Gastroesophageal sphincter (tissue), 4 donors: ENCODE data around the gene AMY1C. TPM values are rescaled to one million over a fixed set of nuclear protein-coding genes. Genes with fewer than 3 reads are reported as not detected.
"Not testable (repeated sequence)": the region's sequence is repeated elsewhere in the genome, so short reads cannot be mapped to it uniquely, and the experiment has no call there.

ENCODE experiments used
- ATAC-seq: fragments of 150-250 bp; one replicate; pipeline ENCODE4 v1.9.1; 2016; ENCODE audit warnings: mild to moderate bottlenecking, moderate library complexity
- H3K27ac ChIP-seq, 4 donors: fragments of 200-600 bp; sonication (generic) in 3 of 4; 1 replicate in 3 of 4; 2 replicates in 1 of 4; pipeline ENCODE4 v1.5.1; 2016 to 2019
- H3K27me3 ChIP-seq: fragments of 200-600 bp; sonication (generic); one replicate; pipeline ENCODE4 v1.5.1; 2019
- H3K36me3 ChIP-seq, 2 donors: fragments of 200-600 bp; sonication (generic); one replicate each; pipeline ENCODE4 v1.5.1; 2019; ENCODE audit warnings: control low read depth in 1 of 2
- H3K4me1 ChIP-seq, 3 donors: fragments of 200-600 bp; sonication (generic); 1 replicate in 2 of 3; 2 replicates in 1 of 3; pipeline ENCODE4 v1.5.1; 2016 to 2019; ENCODE audit warnings: control low read depth in 2 of 3
- H3K4me3 ChIP-seq, 2 donors: fragments of 200-600 bp; sonication (generic); one replicate each; pipeline ENCODE4 v1.5.1; 2019; ENCODE audit warnings: mild to moderate bottlenecking in 1 of 2, moderate library complexity in 1 of 2
- H3K9me3 ChIP-seq, 3 donors: fragments of 200-600 bp; sonication (generic); one replicate each; pipeline ENCODE4 v1.5.1; 2017 to 2019; ENCODE audit warnings: control low read depth in 2 of 3
- WGBS, 2 donors: methylation state at CpG; one replicate each; pipeline ENCODE4 v1.1.5; 2018; ENCODE audit warnings: low coverage in 1 of 2; 5-methylcytosine and 5-hydroxymethylcytosine counted together
- total RNA-seq, 4 donors: library from RNA; depleted of rRNA; stranded (reverse); fragments of >200 nt; gene quantifications; one replicate each; pipeline ENCODE4 v1.1.0, GENCODE V29; 2016

The AMY1C gene
- not detected for total RNA-seq

- H3K9me3 ChIP-seq, H3K36me3 ChIP-seq, H3K27ac ChIP-seq, H3K4me3 ChIP-seq, H3K27me3 ChIP-seq, H3K4me1 ChIP-seq, ATAC-seq: not testable (repeated sequence)
- no CpG with 5 or more reads among the region's 5 CpGs for WGBS, 2 donors
Observed at GRCh38 chr1:103749598-103749997, at the start of gene AMY1C. AMY1C (plus strand) TSS chr1:103749898; CDS start chr1:103750470, 572 bp downstream.

GRCh38 chr1:103700669-103701068 lies 49.0 kb upstream of the AMY1C start:
- H3K27me3 ChIP-seq, H3K4me1 ChIP-seq, H3K36me3 ChIP-seq, ATAC-seq, H3K27ac ChIP-seq, H3K9me3 ChIP-seq, H3K4me3 ChIP-seq: not testable (repeated sequence)
- WGBS, 2 donors = no CpG with 5 or more reads among the region's 4 CpGs

- not testable (repeated sequence) for H3K4me1 ChIP-seq, H3K4me3 ChIP-seq, H3K27ac ChIP-seq, H3K36me3 ChIP-seq, H3K9me3 ChIP-seq, ATAC-seq, H3K27me3 ChIP-seq
- no CpG with 5 or more reads among the region's 4 CpGs for WGBS, 2 donors
Observed at GRCh38 chr1:103701256-103701655, 48.4 kb upstream of the AMY1C start.

GRCh38 chr1:103707670-103708069 lies 42.0 kb upstream of the AMY1C start:
- WGBS, 2 donors = no CpG with 5 or more reads among the region's 3 CpGs
- not testable (repeated sequence) for H3K4me3 ChIP-seq, H3K4me1 ChIP-seq, H3K27me3 ChIP-seq, H3K9me3 ChIP-seq, H3K36me3 ChIP-seq, H3K27ac ChIP-seq, ATAC-seq

- not testable (repeated sequence) for H3K27me3 ChIP-seq
- no CpG with 5 or more reads among the region's 3 CpGs for WGBS, 2 donors
Observed at GRCh38 chr1:103710381-103710780, 39.3 kb upstream of the AMY1C start.

GRCh38 chr1:103717404-103717803 lies 32.3 kb upstream of the AMY1C start:
- H3K27me3 ChIP-seq, H3K36me3 ChIP-seq, H3K4me1 ChIP-seq, ATAC-seq, H3K27ac ChIP-seq, H3K4me3 ChIP-seq, H3K9me3 ChIP-seq: not testable (repeated sequence)
- WGBS, 2 donors = 77% methylated on average over 4 of the region's 6 CpGs; no CpG with 5 or more reads in 1 of the 2 donors

More at GRCh38 chr1:103710381-103710780, 39.3 kb upstream of the AMY1C start:
- not testable (repeated sequence) for H3K4me1 ChIP-seq, H3K9me3 ChIP-seq, H3K4me3 ChIP-seq, ATAC-seq, H3K27ac ChIP-seq, H3K36me3 ChIP-seq

- ATAC-seq = not testable (repeated sequence)
Observed at GRCh38 chr1:103721473-103721872, 28.2 kb upstream of the AMY1C start.

GRCh38 chr1:103735334-103735733 lies 14.4 kb upstream of the AMY1C start:
- not testable (repeated sequence) for ATAC-seq, H3K36me3 ChIP-seq, H3K4me1 ChIP-seq, H3K27me3 ChIP-seq, H3K27ac ChIP-seq, H3K4me3 ChIP-seq, H3K9me3 ChIP-seq
- WGBS, 2 donors = no CpG with 5 or more reads among the region's 3 CpGs

More at GRCh38 chr1:103721473-103721872, 28.2 kb upstream of the AMY1C start:
- H3K4me1 ChIP-seq, H3K9me3 ChIP-seq, H3K27me3 ChIP-seq, H3K4me3 ChIP-seq, H3K36me3 ChIP-seq, H3K27ac ChIP-seq: not testable (repeated sequence)
- whole genome bisulfite sequencing, 2 donors = no CpG with 5 or more reads among the region's 2 CpGs

GRCh38 chr1:103738031-103738430 lies 11.7 kb upstream of the AMY1C start:
- H3K9me3 ChIP-seq, H3K4me3 ChIP-seq, H3K36me3 ChIP-seq, ATAC-seq, H3K4me1 ChIP-seq, H3K27ac ChIP-seq, H3K27me3 ChIP-seq: not testable (repeated sequence)
- no CpG with 5 or more reads among the region's 3 CpGs for WGBS, 2 donors

GRCh38 chr1:103744449-103744848 lies 5.2 kb upstream of the AMY1C start:
- H3K9me3 ChIP-seq, H3K4me1 ChIP-seq, H3K27me3 ChIP-seq, H3K4me3 ChIP-seq, H3K27ac ChIP-seq, ATAC-seq, H3K36me3 ChIP-seq: not testable (repeated sequence)
- no CpG with 5 or more reads among the region's 4 CpGs for WGBS, 2 donors

GRCh38 chr1:103745040-103745439 lies 4.7 kb upstream of the AMY1C start:
- H3K36me3 ChIP-seq, H3K4me3 ChIP-seq, H3K27ac ChIP-seq, H3K27me3 ChIP-seq, ATAC-seq, H3K9me3 ChIP-seq, H3K4me1 ChIP-seq: not testable (repeated sequence)
- no CpG with 5 or more reads among the region's 4 CpGs for WGBS, 2 donors

- no CpG with 5 or more reads among the region's 6 CpGs for WGBS, 2 donors
Observed at GRCh38 chr1:103748273-103748672, 1.4 kb upstream of the AMY1C start.

More at GRCh38 chr1:103748273-103748672, 1.4 kb upstream of the AMY1C start:
- not testable (repeated sequence) for H3K27ac ChIP-seq, H3K9me3 ChIP-seq, H3K27me3 ChIP-seq, H3K4me1 ChIP-seq, H3K4me3 ChIP-seq, ATAC-seq, H3K36me3 ChIP-seq
